ENCODE data around the gene CASS4. TPM values are rescaled to one million over a fixed set of nuclear protein-coding genes. Genes with fewer than 3 reads are reported as not detected.
A peak's percentile ranks its signal among the peaks of the same experiment; 100 is the strongest.

CASS4 gene
- total and polyA plus RNA-seq, 8 donors: 14.4 to 28.1 (median 23.4) TPM

- TF ChIP-seq CTCF (IDR thresholded peaks at IDR 0.05): no peak
These were observed 3.0 kb downstream of the CASS4 start for GRCh38 chr20:56414842-56415765.

GRCh38 chr20:56417402-56417801, 5.3 kb downstream of the CASS4 start:
- no peak overlapping the region for H3K4me3 ChIP-seq
- no peaks in the 10 kb centered on the region for H3K27me3 ChIP-seq
- no peaks in the 10 kb centered on the region for H3K9me3 ChIP-seq
- H3K4me1 ChIP-seq: peaks cover 9 to 82% of the 10 kb centered on the region in 2 donors
- intact Hi-C loops (cut with DNase I): no loop called here
- H3K27ac ChIP-seq: peak overlapping the region in 1 of 2 donors; percentile 88
- ATAC-seq (no peak), DNase-seq (no peak)
- TF ChIP-seq CTCF (IDR thresholded peaks at IDR 0.05): no peak
- H3K36me3 ChIP-seq: peaks cover 0 to 3% of the 10 kb centered on the region in 2 donors

More at GRCh38 chr20:56414842-56415765, 3.0 kb downstream of the CASS4 start:
- Histone ChIP-seq H3K27me3 (no peaks in the 10 kb centered on the region), H3K27ac (peak overlapping the region; percentile 11 to 28), H3K36me3 (peaks cover 0 to 3% of the 10 kb centered on the region in 2 donors), H3K4me3 (peak overlapping the region in 1 of 2 donors; percentile 43), H3K9me3 (no peaks in the 10 kb centered on the region), H3K4me1 (peaks cover 13 to 75% of the 10 kb centered on the region in 2 donors)
- intact Hi-C loops (cut with DNase I): no loop called here
- DNase-seq: no peak
- no peak for ATAC-seq

GRCh38 chr20:56417911-56418310, 5.9 kb downstream of the CASS4 start:
- peaks cover 0 to 3% of the 10 kb centered on the region in 2 donors for H3K36me3 ChIP-seq
- H3K4me3 ChIP-seq: no peak overlapping the region
- peak overlapping the region; percentile 71 to 88 for H3K27ac ChIP-seq
- H3K9me3 ChIP-seq: no peaks in the 10 kb centered on the region
- intact Hi-C loops (cut with DNase I): no loop called here
- peaks cover 12 to 83% of the 10 kb centered on the region in 2 donors for H3K4me1 ChIP-seq
- no peak for ATAC-seq
- TF ChIP-seq CTCF (IDR thresholded peaks at IDR 0.05): no peak
- DNase-seq: no peak
- H3K27me3 ChIP-seq: no peaks in the 10 kb centered on the region

GRCh38 chr20:56418385-56418861, 6.4 kb downstream of the CASS4 start:
- Histone ChIP-seq H3K27me3 (no peaks in the 10 kb centered on the region), H3K4me1 (peaks cover 14 to 83% of the 10 kb centered on the region in 2 donors), H3K36me3 (peaks cover 0 to 3% of the 10 kb centered on the region in 2 donors), H3K9me3 (no peaks in the 10 kb centered on the region), H3K27ac (peak overlapping the region; percentile 71 to 88), H3K4me3 (no peak overlapping the region)
- DNase-seq (no peak), ATAC-seq (no peak)
- intact Hi-C loops (cut with DNase I): no loop called here
- TF ChIP-seq CTCF (IDR thresholded peaks at IDR 0.05): no peak

- Histone ChIP-seq H3K4me3 (no peak overlapping the region), H3K27ac (peak overlapping the region; percentile 71 to 88), H3K4me1 (peaks cover 18 to 95% of the 10 kb centered on the region in 2 donors), H3K9me3 (no peaks in the 10 kb centered on the region), H3K36me3 (peaks cover 0 to 3% of the 10 kb centered on the region in 2 donors), H3K27me3 (no peaks in the 10 kb centered on the region)
- intact Hi-C loops (cut with DNase I): no loop called here
- no peak for ATAC-seq
- TF ChIP-seq CTCF (IDR thresholded peaks at IDR 0.05): no peak
- no peak for DNase-seq
These were observed 8.0 kb downstream of the CASS4 start for GRCh38 chr20:56420028-56420427.
